IPS-11a (cell line): Measurements from ENCODE around the gene C12orf56.
"Not testable (repeated sequence)": the region's sequence is repeated elsewhere in the genome, so short reads cannot be mapped to it uniquely, and the experiment has no call there.

Source experiments
- H3K4me3 ChIP-seq: one replicate; pipeline ENCODE4 v1.5.1; 2013; ENCODE audit warnings: low read depth, low read length, control low read depth

Gene C12orf56

GRCh38 chr12:64387197-64387816 lies 3.3 kb downstream of the C12orf56 start:
- no peak overlapping the region for H3K4me3 ChIP-seq

DNA sequence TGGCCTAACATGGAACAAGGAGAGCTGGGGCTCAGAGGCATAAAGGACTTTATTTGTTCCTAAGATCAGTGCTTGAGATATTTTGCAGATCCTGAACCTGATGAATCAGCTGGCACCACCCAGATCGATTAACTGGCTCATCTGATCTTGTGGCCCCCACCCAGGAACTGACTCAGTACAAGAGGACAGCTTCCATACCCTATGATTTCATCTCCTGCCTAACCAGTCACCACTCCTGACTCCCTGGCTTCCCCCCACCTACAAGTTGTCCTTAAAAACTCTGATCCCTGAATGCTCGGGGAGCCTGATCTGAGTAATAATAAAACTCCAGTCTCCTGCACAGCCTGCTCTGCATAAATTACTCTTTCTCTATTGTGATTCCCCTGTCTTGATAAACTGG lies 5.1 kb downstream of the C12orf56 start:
- H3K4me3 ChIP-seq = no peak overlapping the region

DNA sequence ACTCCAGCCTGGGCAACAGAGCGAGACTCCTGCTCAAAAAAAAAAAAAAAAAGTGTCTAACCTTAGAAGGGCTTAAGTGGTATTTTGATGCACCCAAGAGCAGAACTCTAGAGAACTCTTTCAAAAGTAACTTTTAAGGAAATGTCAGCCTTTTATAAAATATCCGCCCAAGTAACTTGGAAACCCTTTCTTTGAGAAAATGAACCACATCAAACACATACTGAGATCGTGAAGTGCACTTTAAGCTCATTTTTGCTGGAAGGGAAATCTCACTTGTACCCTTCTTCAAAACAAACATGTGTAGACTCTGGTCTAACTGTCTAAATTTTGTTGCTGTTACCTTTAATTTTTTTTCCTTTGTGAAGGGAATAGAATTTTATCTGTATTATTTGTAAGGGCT lies 5.5 kb downstream of the C12orf56 start:
- H3K4me3 ChIP-seq = no peak overlapping the region

GRCh38 chr12:64383675-64384074 lies 6.9 kb downstream of the C12orf56 start:
- no peak overlapping the region for H3K4me3 ChIP-seq

DNA sequence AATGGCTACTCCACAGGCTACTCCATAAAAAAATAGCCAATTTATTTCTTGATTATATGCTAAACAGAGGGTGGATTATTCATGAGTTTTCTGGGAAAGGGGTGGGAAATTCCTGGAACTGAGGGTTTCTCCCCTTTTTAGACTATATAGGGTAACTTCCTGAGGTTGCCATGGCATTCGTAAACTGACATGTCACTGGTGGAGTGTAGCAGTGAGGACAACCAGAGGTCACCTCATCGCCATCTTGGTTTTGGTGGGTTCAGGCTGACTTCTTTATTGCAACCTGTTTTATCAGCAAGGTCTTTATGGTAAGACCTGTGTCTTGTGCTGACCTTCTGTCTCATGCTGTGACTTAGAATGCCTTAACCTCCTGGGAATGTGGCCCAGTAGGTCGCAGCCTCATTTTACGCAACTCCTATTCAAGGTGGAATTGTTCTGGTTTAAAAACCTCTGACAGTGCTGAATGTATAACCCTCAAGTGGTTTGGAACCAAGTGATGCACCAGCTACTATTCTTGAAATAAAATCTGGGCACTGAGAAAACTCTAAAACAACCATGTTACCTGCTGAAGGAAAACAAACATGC lies 27.7 kb downstream of the C12orf56 start:
- H3K4me3 ChIP-seq = no peak overlapping the region

DNA sequence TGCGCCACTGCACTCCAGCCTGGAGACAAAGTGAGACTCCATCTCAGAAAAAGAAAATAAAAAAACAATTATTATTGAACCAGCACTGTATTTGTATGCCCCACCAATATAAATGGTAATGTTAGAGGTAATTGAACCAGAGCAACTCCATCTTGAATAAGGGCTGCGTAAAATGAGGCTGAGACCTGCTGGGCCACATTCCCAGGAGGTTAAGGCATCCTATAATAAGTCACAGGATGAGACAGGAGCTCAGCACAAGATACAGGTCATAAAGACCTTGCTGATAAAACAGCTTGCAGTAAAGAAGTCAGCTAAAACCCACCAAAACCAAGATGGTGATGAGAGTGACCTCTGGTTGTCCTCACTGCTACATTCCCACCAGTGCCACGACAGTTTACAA lies 29.4 kb downstream of the C12orf56 start:
- not testable (repeated sequence) for H3K4me3 ChIP-seq

- H3K4me3 ChIP-seq = not testable (repeated sequence)
Observed at GRCh38 chr12:64356209-64356608, 34.3 kb downstream of the C12orf56 start.

DNA sequence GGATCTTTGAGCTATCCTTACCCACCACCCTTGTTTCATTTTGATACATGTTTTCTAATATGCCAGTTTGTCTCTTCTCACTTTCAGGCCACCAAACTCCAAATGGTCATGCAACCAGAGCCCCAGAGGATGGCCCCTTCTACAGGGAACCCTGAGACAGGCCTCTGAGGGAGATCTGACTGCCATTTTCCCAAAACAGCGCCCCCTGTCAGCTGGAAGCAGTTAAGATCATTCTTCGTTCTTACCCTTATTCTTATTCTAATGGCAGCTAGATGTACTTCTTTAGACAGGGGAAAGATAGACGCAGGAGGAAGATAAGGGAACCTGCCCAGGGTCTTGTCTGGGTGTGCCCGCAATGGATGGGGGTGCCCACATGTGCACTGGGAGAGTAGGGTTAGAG lies 38.4 kb downstream of the C12orf56 start:
- no peak overlapping the region for H3K4me3 ChIP-seq

- H3K4me3 ChIP-seq = no peak overlapping the region
Observed at GRCh38 chr12:64351265-64351664, 39.3 kb downstream of the C12orf56 start.

DNA sequence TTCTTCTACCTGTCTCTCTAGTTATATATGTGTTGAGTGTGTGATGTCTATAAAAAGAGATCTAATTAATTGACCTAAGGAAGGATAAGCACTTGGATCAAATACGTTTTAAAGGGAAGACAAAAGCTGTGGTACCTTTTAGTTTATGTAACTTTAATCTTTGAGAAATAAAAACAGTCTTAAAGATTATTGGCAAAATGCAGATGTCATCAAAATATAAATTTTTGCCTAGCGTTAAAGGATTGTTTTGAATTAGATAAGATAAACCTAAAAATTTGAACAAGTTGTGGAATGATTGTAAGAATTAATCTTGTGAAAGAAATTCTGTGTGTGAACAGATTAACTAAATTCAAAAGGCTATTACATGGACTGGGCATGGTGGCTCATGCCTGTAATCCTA lies 42.9 kb downstream of the C12orf56 start:
- no peak overlapping the region for H3K4me3 ChIP-seq

DNA sequence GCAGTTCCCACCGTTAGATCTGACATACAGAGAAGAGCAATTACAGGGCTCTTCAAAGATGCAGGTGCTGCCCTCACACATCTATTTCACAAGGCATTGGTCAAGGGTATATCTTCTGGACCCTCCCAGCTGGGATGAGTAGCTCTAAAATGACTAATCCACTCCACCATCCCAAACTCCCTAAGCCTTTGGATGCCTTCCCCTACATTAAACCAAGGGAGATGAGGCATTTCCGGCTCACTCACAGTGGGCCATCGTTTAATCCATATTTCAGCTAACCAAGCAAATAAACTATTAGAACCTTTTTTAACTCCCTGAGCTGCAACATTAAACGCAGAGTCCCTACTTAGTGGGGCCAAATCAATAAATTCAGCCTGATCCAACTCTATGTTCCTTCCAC lies 45.9 kb downstream of the C12orf56 start:
- not testable (repeated sequence) for H3K4me3 ChIP-seq

DNA sequence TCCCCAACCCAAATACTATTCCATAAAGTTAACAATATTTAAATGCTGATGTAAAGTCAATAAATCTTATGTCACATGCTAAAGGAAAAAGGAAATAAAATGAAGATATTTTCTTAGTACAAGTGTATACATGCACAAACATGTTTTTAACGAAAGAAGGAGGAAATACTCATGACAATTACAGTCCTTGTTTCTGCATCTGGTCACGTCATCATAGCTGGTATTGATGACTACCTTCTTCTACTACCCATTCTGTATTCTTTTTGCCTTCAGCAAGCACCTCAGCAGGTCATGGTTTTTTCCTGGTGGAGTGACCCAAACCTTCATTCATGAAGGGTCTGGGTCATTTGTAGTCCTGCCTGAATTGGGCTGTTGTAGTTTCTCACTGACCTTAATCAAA lies 50.0 kb downstream of the C12orf56 start:
- not testable (repeated sequence) for H3K4me3 ChIP-seq

DNA sequence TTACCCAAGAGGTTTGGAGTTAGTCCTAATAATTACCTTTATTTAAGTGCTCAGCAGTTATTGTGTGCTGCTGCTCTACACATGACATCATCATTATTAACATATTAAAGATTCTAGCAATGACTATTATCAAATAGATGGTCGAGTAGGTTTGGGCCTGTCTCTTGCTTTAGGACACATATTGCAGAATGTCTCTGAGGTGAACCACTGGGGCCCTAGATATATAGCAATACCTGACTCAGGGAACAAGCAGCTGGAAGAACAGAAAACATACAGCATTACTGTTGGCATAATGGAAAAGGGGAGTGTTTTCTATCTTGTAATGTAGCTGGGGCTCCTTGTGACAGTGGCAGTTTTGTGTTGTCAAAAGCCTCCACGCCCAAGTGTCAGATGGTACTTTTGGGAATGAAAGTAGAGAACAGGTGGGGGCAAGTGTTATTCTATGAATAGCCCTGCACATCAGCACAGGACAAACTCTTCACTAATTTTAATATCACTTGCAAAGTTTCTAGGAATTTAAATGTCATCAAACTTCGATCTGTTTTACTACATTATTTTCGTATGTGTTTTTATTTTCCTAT lies 54.6 kb downstream of the C12orf56 start:
- H3K4me3 ChIP-seq = no peak overlapping the region

GRCh38 chr12:64332938-64333337 lies 57.6 kb downstream of the C12orf56 start:
- H3K4me3 ChIP-seq = no peak overlapping the region

GRCh38 chr12:64332296-64332695 lies 58.3 kb downstream of the C12orf56 start:
- no peak overlapping the region for H3K4me3 ChIP-seq

GRCh38 chr12:64329031-64329710 lies 61.4 kb downstream of the C12orf56 start:
- H3K4me3 ChIP-seq = not testable (repeated sequence)

DNA sequence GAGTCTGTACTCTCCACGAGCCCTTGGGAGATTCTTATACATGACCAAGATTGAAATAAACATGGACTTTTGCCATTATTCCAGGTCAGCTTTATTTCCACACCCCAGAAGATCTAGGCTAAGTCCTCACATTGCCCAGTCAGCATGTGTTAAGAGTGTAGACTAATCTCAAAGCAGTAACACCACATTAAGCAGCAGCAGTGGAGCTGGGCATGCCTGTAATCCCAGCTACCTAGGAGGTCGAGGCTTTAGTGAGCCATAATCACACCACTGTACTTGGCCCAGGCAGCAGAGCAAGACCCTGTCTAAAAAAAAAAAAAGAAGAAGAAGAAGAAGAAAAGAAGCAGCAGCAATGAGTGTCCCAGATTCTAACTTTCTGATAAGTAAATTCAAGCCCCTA lies 65.5 kb downstream of the C12orf56 start:
- H3K4me3 ChIP-seq = no peak overlapping the region

GRCh38 chr12:64323476-64324225 lies 66.9 kb downstream of the C12orf56 start:
- no peak overlapping the region for H3K4me3 ChIP-seq

GRCh38 chr12:64323006-64323405 lies 67.6 kb downstream of the C12orf56 start:
- no peak overlapping the region for H3K4me3 ChIP-seq

DNA sequence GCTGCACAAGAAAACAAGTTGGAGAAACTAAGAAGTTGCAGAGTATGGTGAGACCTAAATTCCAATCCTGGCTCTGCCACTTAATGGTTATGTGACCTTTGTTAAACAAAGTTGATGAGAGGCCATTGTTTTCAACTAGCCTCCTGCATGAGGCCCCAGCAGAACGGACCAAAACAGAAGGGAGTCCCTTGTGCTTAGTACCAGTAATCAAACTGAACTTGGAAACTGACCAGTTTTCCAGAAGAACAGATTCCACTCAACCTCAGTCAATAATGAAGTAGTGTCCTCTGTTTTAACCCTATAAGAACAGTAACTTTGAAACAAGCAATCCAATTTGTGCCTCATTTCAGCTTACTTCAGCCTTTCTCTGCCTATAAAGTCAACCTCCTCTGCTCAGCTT lies 69.9 kb downstream of the C12orf56 start:
- no peak overlapping the region for H3K4me3 ChIP-seq

DNA sequence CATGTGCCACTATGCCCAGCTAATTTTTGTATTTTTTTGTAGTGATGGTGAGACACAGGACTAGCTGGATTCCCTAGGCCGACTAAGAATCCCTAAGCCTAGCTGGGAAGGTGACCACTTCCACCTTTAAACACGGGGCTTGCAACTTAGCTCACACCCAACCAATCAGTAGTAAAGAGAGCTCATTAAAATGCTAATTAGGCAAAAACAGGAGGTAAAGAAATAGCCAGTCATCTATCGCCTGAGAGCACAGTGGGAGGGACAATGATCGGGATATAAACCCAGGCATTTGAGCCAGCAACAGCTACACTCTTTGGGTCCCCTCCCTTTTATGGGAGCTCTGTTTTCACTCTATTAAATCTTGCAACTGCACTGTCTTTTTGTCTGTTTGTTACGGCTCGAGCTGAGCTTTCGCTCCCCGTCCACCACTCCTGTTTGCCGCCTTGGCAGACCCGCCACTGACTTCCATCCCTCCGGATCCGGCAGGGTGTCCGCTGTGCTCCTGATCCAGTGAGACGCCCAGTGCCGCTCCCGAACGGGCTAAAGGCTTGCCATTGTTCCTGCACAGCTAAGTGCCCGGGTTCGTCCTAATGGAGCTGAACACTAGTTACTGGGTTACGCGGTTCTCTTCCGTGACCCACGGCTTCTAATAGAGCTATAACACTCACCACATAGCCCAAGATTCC lies 70.9 kb downstream of the C12orf56 start:
- H3K4me3 ChIP-seq = not testable (repeated sequence)
